HG03139 (cell line): ENCODE data around the gene ELN.
"Not testable (repeated sequence)": the region's sequence is repeated elsewhere in the genome, so short reads cannot be mapped to it uniquely, and the experiment has no call there.

Source experiments
- ATAC-seq: cut with Tn5 transposase; IDR thresholded peaks from one replicate; pipeline ENCODE4 v1.9.1; 2021; ENCODE audit not compliant: unreplicated experiment

The ELN gene

GRCh38 chr7:74000489-74001149 is 27.4 kb upstream of the ELN start:
- ATAC-seq = no peak

GRCh38 chr7:74001150-74001494 is 26.9 kb upstream of the ELN start:
- ATAC-seq = no peak

DNA sequence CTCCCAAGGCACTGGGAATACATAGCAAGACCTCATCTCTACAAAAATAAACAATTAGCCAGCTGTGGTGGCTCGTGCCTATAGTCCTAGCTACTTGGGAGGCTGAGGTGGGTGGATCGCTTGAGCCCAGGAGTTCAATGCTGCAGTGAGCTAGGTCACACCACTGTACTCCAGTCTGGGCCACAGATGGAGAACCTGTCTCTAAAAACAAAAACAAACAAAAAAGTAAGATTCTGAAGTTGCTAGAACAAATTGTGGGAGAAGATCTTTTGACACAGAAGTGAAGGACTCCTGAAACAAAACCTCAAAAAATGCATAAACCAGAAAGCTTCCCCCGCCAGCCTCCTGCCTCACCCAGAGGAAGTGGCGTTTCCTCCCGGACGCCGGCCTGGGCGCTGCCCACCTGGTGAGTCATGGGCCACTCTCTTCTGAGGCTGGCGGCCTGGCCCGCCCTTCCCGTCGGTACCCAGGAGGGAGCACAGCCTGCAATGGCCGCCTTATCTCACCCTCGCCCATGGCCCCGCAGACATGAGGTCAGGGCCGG is 25.4 kb upstream of the ELN start:
- no peak for ATAC-seq

DNA sequence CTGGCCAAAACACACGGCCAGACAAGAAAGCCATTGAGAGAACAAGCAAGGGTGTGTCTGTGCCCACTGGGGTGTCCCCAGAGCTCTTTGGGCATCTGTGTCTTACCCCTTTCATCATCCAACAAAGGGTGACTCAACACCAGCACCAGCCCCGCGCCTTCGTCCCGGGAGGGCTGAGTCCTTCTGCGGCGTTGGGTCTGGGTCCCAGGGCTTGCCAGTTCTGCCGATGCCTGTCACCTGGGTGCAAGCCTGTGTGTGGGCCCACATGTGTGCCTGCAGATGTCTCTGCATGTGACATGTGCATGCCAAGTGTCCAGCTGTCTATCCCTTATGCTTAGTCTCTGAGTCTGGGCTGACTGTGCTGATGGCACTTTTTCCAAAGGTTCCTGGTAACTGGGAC is 24.4 kb upstream of the ELN start:
- ATAC-seq = no peak

DNA sequence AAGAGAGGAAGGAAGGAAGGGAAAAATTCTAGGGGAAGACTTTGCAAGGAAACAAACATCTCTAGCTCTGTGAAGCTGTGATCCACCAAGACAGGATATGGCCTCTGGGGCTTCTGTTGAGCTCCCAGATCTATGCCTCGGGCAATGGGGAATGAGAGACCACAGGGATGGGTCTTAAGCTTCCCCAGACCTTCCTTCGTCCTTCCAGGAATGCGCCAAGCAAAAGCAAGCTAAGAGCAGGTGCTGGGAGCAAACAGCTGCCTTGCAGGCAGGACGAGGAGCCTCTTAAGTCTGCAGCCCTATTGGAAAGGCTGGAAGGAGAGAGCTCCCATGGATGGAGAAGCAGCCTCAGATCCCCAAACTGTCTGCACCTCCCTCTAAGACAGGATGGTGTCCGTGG is 21.9 kb upstream of the ELN start:
- no peak for ATAC-seq

DNA sequence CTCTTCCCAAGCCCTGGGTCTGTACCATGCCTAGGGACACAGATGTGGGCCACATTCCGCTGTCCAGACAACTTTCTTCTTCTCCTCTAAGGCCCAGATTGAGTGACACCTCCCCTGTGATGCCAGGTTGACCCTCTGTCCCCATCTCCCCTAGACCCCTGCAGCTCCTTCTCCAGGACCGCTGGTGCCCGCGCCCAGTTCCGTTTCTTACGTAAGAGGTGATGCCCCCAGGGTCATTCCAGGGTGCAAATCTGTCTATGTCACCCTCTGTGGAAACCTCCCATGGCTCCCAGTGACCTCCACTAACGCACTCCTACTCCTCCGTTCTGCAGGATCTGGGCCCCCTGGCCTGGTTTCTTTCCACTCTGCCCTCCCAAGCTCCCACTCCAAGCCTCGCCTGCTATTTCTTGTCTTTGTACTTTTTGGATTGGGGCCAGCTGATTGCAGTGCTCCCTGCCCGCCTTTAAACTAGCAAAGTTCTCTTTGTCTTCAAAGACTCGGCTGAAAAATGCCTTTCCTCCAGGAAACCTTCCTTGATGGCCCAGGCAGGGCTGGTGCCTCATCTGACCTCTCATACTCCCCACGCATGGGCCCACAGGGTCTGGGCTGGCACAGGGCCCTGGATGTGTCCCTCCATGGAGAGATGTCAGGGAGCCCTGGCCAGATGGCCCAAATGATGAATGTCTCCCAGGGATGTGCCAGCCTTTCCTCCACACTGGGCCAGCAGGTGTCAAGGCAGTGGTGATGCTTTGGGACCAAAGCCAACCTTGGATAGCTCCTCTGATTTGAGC is 21.3 kb upstream of the ELN start:
- no peak for ATAC-seq

DNA sequence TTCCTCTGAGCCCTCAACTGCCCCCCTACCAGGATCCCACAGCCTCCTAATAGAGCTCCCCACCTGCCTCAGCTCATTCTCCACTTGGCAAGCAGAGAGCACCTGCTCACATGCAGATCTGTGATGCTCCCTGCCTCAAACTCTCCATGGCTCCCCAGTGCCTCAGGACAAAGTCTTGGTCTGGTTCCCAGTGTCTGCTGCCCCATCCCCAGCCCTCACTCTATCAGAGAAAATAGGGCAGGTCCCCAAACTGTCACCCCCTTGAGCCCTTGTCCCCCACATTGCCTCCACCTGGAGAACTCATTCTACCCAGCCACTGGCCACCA is 20.8 kb upstream of the ELN start:
- ATAC-seq = no peak

- ATAC-seq = no peak
These were observed 19.3 kb upstream of the ELN start for GRCh38 chr7:74008687-74009086.

DNA sequence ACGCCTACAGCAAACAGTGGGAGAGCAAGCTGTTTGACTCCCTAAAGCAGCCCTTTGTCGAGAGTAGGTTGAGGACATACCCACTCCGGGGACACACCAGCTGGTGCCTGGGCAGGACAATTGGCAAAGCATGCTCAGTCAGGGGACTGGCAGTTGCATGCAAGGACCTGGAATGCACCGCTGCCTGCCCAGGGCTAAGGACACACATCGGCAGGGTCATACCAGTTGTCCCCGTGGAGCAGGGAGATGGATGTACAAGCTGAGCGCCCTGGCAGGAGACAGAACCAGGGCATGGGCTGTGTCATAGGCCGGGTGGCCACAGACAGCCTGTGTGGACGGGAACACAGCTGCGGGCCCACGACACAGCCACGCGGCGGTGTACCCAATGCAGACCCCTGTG is 18.3 kb upstream of the ELN start:
- no peak for ATAC-seq

GRCh38 chr7:74010407-74010806 is 17.6 kb upstream of the ELN start:
- no peak for ATAC-seq

- not testable (repeated sequence) for ATAC-seq
These were observed 16.6 kb upstream of the ELN start for GRCh38 chr7:74011421-74011820.

- ATAC-seq = peak; percentile 83
These were observed 15.1 kb upstream of the ELN start for GRCh38 chr7:74012842-74013249.

DNA sequence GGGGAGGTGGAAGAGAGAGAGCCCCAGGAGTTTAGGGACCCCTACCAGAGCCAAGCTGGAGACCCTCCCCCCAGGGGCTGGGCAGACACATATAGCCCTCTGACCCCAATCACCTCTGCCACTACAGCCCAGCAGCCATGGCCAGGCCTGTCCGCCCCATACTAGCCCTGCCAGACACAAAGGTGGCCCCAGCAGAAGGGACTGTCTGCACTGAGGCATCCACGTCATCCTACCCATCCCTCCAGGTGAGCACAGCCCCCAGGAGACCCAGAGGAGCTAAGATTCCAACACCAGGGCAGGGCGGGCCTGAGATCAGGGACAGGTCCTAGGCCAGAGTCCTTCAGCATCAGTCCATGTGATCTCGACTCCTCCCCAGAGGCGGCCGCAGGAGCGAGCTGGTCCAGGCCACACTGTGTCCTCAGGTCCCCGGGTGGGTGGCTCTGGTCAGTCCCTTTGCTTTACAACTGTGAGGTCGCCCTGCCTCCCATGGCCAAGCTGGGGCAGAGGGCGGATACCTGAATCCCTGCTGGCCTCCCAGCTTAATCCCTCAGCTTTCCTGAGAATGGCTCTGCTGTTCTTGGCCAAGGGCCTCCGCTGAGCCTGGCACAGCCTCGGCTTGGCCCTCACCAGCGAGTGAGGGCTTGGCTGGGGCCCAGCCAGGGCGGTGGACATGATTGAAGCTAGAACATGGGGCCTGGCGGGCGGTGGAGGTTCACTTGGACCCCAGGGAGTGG is 14.3 kb upstream of the ELN start:
- no peak for ATAC-seq

GRCh38 chr7:74014931-74015330 is 13.0 kb upstream of the ELN start:
- ATAC-seq = no peak

DNA sequence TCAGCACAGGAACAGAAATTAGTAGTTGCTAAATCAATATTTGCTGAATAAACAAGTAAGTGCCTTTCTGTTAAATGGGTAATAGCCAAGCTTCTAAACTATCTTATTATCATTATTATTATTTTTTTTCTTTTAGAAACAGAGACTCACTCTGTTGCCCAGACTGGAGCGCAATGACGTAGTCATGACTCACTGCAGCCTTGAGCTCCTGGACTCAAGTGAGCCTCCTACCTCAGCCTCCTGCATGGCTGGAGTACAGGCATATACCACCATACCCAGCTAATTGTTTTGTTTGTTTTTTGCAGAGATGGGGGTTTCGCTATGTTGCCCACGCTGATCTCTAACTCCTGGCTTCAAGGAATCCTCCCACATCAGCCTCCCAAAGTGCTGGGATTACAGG is 12.3 kb upstream of the ELN start:
- ATAC-seq = no peak

DNA sequence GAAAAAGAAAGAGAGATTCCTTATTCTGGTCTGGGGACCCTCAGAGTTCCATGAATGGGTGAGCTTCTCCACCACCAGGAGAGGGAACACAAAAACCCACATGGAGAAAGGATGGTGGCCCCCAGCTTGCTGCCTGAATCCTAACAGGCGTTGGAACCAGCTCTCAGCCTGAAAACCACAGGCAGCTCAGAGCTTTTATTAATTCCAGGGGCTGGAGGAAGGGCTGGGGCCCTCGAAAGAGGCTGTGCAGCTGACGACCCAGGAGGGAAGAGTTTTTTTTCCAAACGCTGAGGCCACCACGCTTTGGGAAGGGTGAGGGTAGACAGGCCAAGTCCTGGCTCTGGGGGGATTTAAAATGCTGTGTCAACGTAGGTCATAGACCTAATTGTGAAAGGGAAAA is 10.8 kb upstream of the ELN start:
- no peak for ATAC-seq

DNA sequence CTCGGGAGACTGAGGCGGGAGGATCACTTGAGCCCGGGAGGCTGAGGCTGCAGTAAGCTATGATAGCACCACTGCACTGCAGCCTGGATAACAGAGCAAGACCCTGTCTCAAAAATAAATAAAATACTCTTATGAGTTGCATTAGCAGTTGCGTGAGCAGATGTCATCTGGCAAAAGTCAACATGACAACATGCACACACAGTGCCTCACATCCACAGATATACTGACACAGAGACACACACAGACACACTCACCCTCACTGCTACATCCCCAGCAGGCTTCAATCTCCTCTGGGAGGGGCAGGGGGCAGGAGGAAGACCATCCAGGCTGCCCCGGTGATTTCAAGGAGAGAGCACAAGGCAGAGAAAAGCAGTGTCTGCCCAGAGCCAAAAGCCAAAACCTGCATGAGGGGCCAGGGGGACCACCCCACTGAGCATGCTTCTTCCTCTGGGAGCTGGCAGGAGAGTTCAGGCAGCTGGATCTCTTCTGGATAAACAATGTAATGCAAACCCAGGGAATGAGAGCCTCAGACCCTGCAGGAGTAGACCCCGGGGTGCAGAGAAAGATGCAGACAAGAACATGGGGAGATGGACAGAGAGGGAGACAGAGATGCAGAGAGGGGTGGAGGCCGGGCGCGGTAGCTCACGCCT is 9.6 kb upstream of the ELN start:
- no peak for ATAC-seq

- no peak for ATAC-seq
These were observed 8.8 kb upstream of the ELN start for GRCh38 chr7:74019149-74019548.

DNA sequence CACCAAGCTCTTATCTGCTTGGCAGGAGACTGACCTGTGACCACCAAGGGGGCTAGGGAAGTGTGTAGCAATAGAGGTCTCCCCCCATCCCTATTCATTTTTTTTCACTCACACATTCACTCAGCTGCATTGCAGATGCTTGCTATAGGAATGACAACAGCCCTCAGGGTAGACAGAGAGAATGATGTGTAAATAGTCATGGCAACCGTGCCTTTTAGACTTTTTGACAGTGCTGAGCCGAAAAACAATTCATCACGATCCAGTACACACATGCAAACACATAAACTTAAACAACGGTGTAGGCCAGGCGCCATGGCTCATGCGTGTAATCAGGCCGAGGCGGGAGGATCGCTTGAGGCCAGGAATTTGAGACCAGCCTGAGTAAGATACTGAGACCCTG is 7.6 kb upstream of the ELN start:
- ATAC-seq = no peak

- ATAC-seq = no peak
These were observed 6.2 kb upstream of the ELN start for GRCh38 chr7:74021546-74022320.

- ATAC-seq = no peak
These were observed 5.5 kb upstream of the ELN start for GRCh38 chr7:74022507-74022906.
